Fibroblast of the aortic adventitia (primary cell): ENCODE data around the gene CNTNAP5. TPM values are rescaled to one million over a fixed set of nuclear protein-coding genes. Genes with fewer than 3 reads are reported as not detected.

Source experiments
- DNase-seq: peaks from one replicate; pipeline ENCODE4 v3.0.0-alpha.2; 2010; ENCODE audit warnings: low read depth
- H3K4me3 ChIP-seq: 2 replicates; pipeline ENCODE4 v1.5.1; 2011; ENCODE audit warnings: low read depth, mild to moderate bottlenecking, control low read depth, low read length, moderate library complexity
- total RNA-seq: library from RNA; depleted of rRNA; stranded (reverse); fragments of >200 nt; gene quantifications from 2 replicates; pipeline ENCODE4 v1.2.3, GENCODE V29; 2012; ENCODE audit warnings: low replicate concordance
- TF ChIP-seq, protein P1 (sequence below): IDR thresholded peaks from 2 replicates; pipeline ENCODE4 v1.5.1; 2011; ENCODE audit warnings: mild to moderate bottlenecking, low read length, control low read depth, inconsistent platforms; ENCODE audit not compliant: insufficient read depth

CNTNAP5 gene
- total RNA-seq, 1 donor: under 0.01 TPM

DNA sequence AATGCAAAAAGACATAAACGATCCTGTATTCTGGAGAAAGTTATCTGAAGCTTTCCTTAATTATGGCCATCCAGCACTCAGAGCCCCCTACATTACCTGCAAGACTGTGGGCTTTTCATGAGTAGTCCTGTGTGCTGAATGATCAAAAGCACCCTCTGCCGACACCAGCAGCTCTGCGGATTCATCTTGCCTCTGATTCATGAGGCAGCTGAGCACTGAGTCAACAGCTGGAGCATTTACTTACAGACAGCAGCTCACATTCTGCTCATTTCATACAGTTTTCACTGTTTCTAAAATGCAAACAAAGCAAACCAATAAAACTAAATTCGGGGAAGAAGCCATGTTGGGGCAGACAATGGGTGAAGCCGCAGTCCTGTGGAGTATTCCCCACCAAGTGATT is 886.5 kb downstream of the CNTNAP5 start:
- TF ChIP-seq, protein P1, sequence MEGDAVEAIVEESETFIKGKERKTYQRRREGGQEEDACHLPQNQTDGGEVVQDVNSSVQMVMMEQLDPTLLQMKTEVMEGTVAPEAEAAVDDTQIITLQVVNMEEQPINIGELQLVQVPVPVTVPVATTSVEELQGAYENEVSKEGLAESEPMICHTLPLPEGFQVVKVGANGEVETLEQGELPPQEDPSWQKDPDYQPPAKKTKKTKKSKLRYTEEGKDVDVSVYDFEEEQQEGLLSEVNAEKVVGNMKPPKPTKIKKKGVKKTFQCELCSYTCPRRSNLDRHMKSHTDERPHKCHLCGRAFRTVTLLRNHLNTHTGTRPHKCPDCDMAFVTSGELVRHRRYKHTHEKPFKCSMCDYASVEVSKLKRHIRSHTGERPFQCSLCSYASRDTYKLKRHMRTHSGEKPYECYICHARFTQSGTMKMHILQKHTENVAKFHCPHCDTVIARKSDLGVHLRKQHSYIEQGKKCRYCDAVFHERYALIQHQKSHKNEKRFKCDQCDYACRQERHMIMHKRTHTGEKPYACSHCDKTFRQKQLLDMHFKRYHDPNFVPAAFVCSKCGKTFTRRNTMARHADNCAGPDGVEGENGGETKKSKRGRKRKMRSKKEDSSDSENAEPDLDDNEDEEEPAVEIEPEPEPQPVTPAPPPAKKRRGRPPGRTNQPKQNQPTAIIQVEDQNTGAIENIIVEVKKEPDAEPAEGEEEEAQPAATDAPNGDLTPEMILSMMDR: no peak
- no peak overlapping the region for H3K4me3 ChIP-seq
- no peak for DNase-seq

DNA sequence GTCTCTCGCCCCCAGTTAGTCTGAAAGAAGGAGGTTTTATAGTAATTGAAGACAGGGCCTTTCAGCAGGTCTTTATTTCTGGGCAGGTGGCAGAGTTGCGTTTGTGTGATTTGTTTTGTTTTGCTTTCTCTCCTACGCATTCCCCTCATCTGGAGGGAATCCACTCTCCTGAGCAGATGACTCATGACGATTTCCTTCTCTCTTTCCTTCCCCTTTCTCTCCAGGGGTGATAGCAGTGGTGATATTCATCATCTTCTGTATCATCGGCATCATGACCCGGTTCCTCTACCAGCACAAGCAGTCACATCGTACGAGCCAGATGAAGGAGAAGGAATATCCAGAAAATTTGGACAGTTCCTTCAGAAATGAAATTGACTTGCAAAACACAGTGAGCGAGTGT is 888.8 kb downstream of the CNTNAP5 start:
- H3K4me3 ChIP-seq: no peak overlapping the region
- TF ChIP-seq, protein P1: no peak
- DNase-seq: no peak

DNA sequence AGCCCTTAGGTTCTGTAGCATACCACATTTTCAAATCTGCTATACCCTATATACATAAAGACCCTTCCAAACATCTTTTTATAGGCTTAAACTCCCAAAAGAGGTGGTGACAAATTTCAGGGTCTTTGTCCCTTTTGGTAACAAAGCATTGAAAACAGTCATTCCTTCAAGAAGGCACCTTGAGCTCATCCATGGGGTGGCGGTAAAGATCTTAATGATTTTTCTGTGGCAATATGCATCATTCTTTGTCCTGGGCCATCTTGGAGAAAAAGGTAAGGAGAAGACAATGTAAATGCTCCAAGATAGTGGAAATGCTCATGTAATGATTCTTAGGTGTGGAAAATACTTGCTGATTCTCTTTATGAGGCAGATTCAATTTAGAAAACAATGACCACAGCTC is 890.5 kb downstream of the CNTNAP5 start:
- no peak overlapping the region for H3K4me3 ChIP-seq
- TF ChIP-seq, protein P1: no peak
- DNase-seq: no peak

DNA sequence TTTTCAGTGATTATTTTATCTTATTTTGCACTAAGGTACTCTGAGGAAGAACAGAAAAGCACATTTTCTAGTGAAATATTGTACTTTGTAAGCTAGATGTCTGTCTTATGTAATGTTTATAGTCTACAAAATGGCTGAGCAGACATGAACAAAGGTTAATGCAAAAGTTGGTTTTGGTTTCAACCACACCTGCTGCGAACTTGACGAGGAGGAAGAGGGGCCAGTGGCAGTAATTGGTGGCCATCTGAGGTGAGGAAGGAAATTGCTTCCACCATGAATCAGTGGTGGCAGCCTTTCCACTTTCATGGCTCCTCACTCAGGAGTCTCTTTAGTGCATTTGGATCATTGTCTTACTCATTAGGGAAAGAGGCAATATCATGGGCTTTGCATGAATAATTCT is 894.2 kb downstream of the CNTNAP5 start:
- DNase-seq: no peak
- TF ChIP-seq, protein P1: no peak
- no peak overlapping the region for H3K4me3 ChIP-seq

DNA sequence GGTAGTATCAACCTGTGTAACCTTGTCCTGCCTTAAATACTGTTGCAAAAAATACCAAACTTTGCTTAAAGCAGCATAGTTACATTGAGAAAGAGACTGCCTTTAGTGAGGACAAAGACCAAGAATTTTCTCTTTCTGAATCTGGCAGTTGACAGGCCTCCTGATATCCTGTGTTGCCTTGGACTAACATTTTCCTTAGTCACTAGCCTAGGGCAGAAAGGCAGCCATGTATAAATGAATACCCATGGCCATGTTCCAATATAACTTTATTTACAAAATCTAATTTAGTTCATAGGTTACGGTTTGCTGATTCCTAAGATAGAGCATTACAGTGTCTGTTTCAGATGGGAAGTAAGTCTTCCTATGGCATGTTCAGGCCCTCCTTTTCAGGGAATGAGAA is 895.4 kb downstream of the CNTNAP5 start:
- TF ChIP-seq, protein P1: no peak
- H3K4me3 ChIP-seq: no peak overlapping the region
- no peak for DNase-seq

DNA sequence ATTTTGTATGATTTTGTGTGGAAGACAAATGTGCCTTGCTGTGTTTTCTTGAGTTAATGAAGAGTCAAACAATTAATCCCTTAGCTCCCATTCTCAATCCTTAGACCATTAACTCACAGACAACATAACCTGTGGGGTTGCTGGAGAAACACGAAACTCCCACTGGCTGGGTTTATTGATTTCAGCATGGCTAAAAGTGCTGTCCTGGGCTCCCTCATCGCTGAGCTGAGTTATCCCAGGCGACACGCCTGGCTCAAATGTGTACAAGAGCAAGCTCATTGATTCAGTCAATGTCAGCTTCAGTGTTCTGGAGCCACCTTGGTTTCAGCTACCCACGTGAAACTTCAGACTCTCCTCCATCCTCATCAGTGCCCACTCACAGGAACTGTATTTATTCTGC is 896.1 kb downstream of the CNTNAP5 start:
- H3K4me3 ChIP-seq: no peak overlapping the region
- TF ChIP-seq, protein P1: no peak
- DNase-seq: no peak

DNA sequence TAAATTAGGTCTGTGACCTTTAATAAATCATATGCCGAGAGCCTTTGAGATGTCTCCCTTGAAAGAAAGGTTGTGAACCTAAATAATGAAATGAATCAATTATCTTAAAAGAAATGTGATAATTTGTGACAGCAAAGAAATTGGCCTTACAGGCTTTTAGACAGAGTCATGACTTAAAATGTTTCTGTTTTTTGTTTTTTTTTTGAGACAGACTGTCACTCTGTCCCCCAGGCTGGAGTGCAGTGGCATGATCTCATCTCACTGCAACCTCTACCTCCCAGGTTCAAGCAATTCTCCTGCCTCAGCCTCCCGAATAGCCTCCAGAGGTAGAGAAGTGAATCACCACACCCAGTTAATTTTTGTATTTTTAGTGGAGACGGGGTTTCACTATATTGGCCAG is 898.0 kb downstream of the CNTNAP5 start:
- no peak for DNase-seq
- TF ChIP-seq, protein P1: no peak
- H3K4me3 ChIP-seq: no peak overlapping the region
